Kidney (tissue), 14 donors: ENCODE data around the gene PAX5. TPM values are rescaled to one million over a fixed set of nuclear protein-coding genes. Genes with fewer than 3 reads are reported as not detected.

Experiments
- DNase-seq, 5 donors: peaks; one replicate each; pipeline ENCODE4 v3.0.0-alpha.2; 2013 to 2020
- FAIRE-seq: peaks from 2 replicates; lab custom pipeline; 2012; peaks lifted over from hg19 to GRCh38; lab: Jason Lieb, UNC
- H3K27ac ChIP-seq, 2 donors: one replicate each; pipeline ENCODE4 v1.7.0; 2013; ENCODE audit warnings: low read depth in 2 of 2, low read length in 2 of 2, inconsistent platforms in 1 of 2
- H3K27me3 ChIP-seq: one replicate; pipeline ENCODE4 v1.7.1; 2013; ENCODE audit warnings: low read length, inconsistent platforms; ENCODE audit not compliant: control insufficient read depth, insufficient read depth
- H3K36me3 ChIP-seq, 3 donors: one replicate each; pipeline versions ENCODE4 v1.7.0 to v1.7.1; 2013; ENCODE audit warnings: low read length in 3 of 3, control low read depth in 1 of 3, inconsistent platforms in 1 of 3; ENCODE audit not compliant: insufficient read depth in 3 of 3, control insufficient read depth in 2 of 3
- H3K4me1 ChIP-seq, 3 donors: one replicate each; pipeline versions ENCODE4 v1.7.0 to v1.7.1; 2013; ENCODE audit warnings: low read length in 3 of 3, inconsistent platforms in 1 of 3, low read depth in 1 of 3; ENCODE audit not compliant: control insufficient read depth in 2 of 3, insufficient read depth in 2 of 3
- H3K4me3 ChIP-seq, 3 donors: one replicate each; pipeline versions ENCODE4 v1.7.0 to v1.8.1; 2013; ENCODE audit warnings: low read length in 3 of 3, control low read depth in 1 of 3, inconsistent platforms in 1 of 3
- H3K9ac ChIP-seq, 3 donors: one replicate each; pipeline versions ENCODE4 v1.7.0 to v1.7.1; 2013; ENCODE audit warnings: low read length in 3 of 3, control low read depth in 1 of 3, inconsistent platforms in 1 of 3
- H3K9me3 ChIP-seq, 3 donors: one replicate each; pipeline versions ENCODE4 v1.7.0 to v1.7.1; 2013; ENCODE audit warnings: low read length in 3 of 3, control low read depth in 1 of 3, inconsistent platforms in 1 of 3; ENCODE audit not compliant: control insufficient read depth in 2 of 3, insufficient read depth in 1 of 3
- CTCF ChIP-seq: IDR thresholded peaks from 3 replicates; pipeline ENCODE4 v1.5.1; 2012; ENCODE audit warnings: mild to moderate bottlenecking, moderate library complexity, borderline replicate concordance; ENCODE audit not compliant: insufficient read depth; ENCODE audit errors: extremely low read depth
- intact Hi-C: fragments of 100-400 bp; cut with DNase I; formaldehyde crosslinking; loops from one replicate; pipeline ENCODE4 v1.11.1; 2022
- polyA plus RNA-seq: library from polyadenylated mRNA; stranded (reverse); fragments of 350-450 nt; fragmentation: Illumina TruSeq; extraction: RNeasy Lipid Tissue Mini Kit (QIAGEN cat#74804); gene quantifications from one replicate; pipeline ENCODE4 v1.2.3, GENCODE V29; 2014; ENCODE audit warnings: low read depth, low replicate concordance; ENCODE audit not compliant: insufficient read depth
- total RNA-seq: library from RNA; stranded (reverse); fragmentation: NEBNext Ultra II Directional; extraction: Animal tissue kit (Norgen Biotek cat#: 25700); gene quantifications from one replicate; pipeline ENCODE4 v1.2.1, GENCODE V29; 2021
- donor health status: control.
- donor health status: control.
- donor health status: control.
- donor health status: control.
- donor health status: control.
- donor health status: DM: yes; HTN: yes; CAD: no.
- donor health status: Normal renal cell carcinoma (clear cell type).

PAX5 gene
- total and polyA plus RNA-seq, 2 donors from 2014 or later, result 2.7 TPM; not detected in 1

GRCh38 chr9:36922548-36922947 lies 111.5 kb downstream of the PAX5 start:
- DNase-seq (no peak), FAIRE-seq (no peak)

GRCh38 chr9:36914212-36914577 lies 119.9 kb downstream of the PAX5 start:
- Histone ChIP-seq H3K4me3 (no peak overlapping the region), H3K4me1 (no peaks in the 10 kb centered on the region), H3K9me3 (peaks cover 0 to 5% (median 0%) of the 10 kb centered on the region in 3 donors), H3K36me3 (no peaks in the 10 kb centered on the region), H3K27me3 (no peaks in the 10 kb centered on the region), H3K27ac (no peak overlapping the region), H3K9ac (no peak overlapping the region)
- FAIRE-seq, result no peak
- TF ChIP-seq CTCF, result no peak
- intact Hi-C loops, result no loop called here
- no peak for DNase-seq

More at GRCh38 chr9:36922548-36922947, 111.5 kb downstream of the PAX5 start:
- H3K9ac ChIP-seq, result no peak overlapping the region
- intact Hi-C loops, result no loop called here
- no peak for TF ChIP-seq CTCF
- peaks cover 0 to 5% (median 0%) of the 10 kb centered on the region in 3 donors for H3K9me3 ChIP-seq
- H3K4me1 ChIP-seq, result no peaks in the 10 kb centered on the region
- H3K27me3 ChIP-seq, result no peaks in the 10 kb centered on the region
- no peak overlapping the region for H3K27ac ChIP-seq
- H3K4me3 ChIP-seq, result no peak overlapping the region
- no peaks in the 10 kb centered on the region for H3K36me3 ChIP-seq

- no peak for TF ChIP-seq CTCF
- no peaks in the 10 kb centered on the region for H3K27me3 ChIP-seq
- no peaks in the 10 kb centered on the region for H3K36me3 ChIP-seq
- H3K4me3 ChIP-seq, result no peak overlapping the region
- H3K4me1 ChIP-seq, result no peaks in the 10 kb centered on the region
- no peaks in the 10 kb centered on the region for H3K9me3 ChIP-seq
- no peak overlapping the region for H3K27ac ChIP-seq
- H3K9ac ChIP-seq, result no peak overlapping the region
- DNase-seq (no peak), FAIRE-seq (no peak)
- intact Hi-C loops, result no loop called here
These were observed 120.5 kb downstream of the PAX5 start for GRCh38 chr9:36913393-36914211.

- no peak overlapping the region for H3K27ac ChIP-seq
- H3K36me3 ChIP-seq, result no peaks in the 10 kb centered on the region
- no peaks in the 10 kb centered on the region for H3K27me3 ChIP-seq
- H3K4me1 ChIP-seq, result no peaks in the 10 kb centered on the region
- TF ChIP-seq CTCF, result no peak
- no peak overlapping the region for H3K4me3 ChIP-seq
- FAIRE-seq (no peak), DNase-seq (no peak)
- intact Hi-C loops, result no loop called here
- H3K9ac ChIP-seq, result no peak overlapping the region
- no peaks in the 10 kb centered on the region for H3K9me3 ChIP-seq
These were observed 121.4 kb downstream of the PAX5 start for GRCh38 chr9:36912620-36913019.
